Measurements from ENCODE around the gene TMEM79. TPM values are rescaled to one million over a fixed set of nuclear protein-coding genes. Genes with fewer than 3 reads are reported as not detected.

Gene TMEM79
- total RNA-seq, 1 donor from 2014 or later = 5.1 TPM

DNA sequence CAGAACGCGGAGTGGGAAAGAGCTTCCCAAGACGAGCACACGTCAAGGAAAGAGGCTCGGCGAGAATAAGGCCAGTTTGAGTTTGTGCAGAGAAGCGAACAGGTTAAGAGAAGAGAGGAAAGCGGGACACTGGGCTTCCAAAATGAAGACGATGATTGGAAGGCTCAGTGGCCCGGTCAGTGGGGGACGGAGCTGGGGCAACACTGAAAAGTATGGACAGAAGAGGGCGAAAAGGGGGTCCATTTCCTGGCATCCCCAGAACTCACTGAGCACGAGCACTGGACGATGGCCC, 53.7 kb downstream of the TMEM79 start:
- H3K4me3 Mint-ChIP-seq (ENCODE audit: low read depth) = peak overlapping the region; percentile 97
- peaks cover 10% of the 10 kb centered on the region for H3K36me3 Mint-ChIP-seq (ENCODE audit: insufficient read depth)
- no peaks in the 10 kb centered on the region for H3K9me3 Mint-ChIP-seq (ENCODE audit: low read depth)
- peak overlapping the region; percentile 96 for H3K27ac Mint-ChIP-seq
- DNase-seq (ENCODE audit: low spot score, unreplicated experiment) = no peak
- H3K27me3 Mint-ChIP-seq = no peaks in the 10 kb centered on the region
- TF ChIP-seq, protein P1, sequence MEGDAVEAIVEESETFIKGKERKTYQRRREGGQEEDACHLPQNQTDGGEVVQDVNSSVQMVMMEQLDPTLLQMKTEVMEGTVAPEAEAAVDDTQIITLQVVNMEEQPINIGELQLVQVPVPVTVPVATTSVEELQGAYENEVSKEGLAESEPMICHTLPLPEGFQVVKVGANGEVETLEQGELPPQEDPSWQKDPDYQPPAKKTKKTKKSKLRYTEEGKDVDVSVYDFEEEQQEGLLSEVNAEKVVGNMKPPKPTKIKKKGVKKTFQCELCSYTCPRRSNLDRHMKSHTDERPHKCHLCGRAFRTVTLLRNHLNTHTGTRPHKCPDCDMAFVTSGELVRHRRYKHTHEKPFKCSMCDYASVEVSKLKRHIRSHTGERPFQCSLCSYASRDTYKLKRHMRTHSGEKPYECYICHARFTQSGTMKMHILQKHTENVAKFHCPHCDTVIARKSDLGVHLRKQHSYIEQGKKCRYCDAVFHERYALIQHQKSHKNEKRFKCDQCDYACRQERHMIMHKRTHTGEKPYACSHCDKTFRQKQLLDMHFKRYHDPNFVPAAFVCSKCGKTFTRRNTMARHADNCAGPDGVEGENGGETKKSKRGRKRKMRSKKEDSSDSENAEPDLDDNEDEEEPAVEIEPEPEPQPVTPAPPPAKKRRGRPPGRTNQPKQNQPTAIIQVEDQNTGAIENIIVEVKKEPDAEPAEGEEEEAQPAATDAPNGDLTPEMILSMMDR (IDR thresholded peaks at IDR 0.05; ENCODE audit: unreplicated experiment) = no peak
- peaks cover 18% of the 10 kb centered on the region for H3K4me1 Mint-ChIP-seq (ENCODE audit: low read depth)

DNA sequence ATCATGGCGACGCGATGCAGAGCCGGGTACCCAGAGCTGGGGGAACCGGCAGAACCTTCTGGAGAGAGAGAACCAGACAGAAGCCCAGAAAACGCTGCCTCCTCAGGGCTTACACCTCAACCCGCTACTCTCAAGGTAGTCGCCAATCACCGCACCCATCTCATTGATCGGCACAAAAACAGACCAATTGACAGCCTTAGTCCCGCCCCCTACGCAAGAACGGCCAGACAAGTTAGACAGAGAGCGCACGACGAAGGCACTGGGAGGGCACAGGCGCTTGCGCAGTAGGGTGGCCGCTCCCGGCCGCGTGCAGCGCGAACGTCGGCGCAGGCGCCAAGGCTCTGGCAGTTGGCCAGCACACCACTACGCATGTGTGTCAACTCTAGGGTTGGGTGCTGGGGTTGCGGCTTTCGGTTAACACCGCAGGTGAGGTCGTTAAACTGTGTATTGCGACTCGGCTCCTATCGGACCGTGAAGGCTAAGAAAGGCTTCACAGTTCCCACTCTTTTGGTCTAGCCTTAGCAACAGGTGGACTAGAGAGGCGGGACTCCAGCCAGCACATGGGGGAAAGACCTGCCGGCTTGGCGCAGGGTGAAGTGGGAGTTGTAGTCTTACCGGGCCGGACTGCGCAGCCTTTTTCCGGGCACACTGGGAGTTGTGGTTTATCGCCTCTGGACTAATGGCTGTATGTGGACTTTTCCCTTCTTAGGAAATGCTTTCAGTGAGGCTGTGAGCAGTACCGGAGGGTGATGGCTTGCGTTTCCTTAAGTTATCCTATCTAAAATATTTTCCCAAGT, 54.3 kb downstream of the TMEM79 start, which contains the start of the genes CCT3 and TSACC:
CCT3 (minus strand) TSS at position 113 of the 797 bp plus-strand sequence; CDS start at position 5, 108 bp downstream.
TSACC (plus strand) TSS at position 347 of the 797 bp plus-strand sequence. CDS start 1,232 bp downstream, outside the sequence.
- Mint-ChIP-seq H3K9me3 (ENCODE audit: low read depth) (no peaks in the 10 kb centered on the region), H3K4me1 (ENCODE audit: low read depth) (peaks cover 23% of the 10 kb centered on the region), H3K36me3 (ENCODE audit: insufficient read depth) (peaks cover 9% of the 10 kb centered on the region), H3K4me3 (ENCODE audit: low read depth) (peak within 1 kb of the TSS; percentile 97), H3K27me3 (no peaks in the 10 kb centered on the region), H3K27ac (peak within 1 kb of the TSS; percentile 96)
- TF ChIP-seq, protein P1 (IDR thresholded peaks at IDR 0.05; ENCODE audit: unreplicated experiment) = no peak
- peak; percentile 95 for DNase-seq (ENCODE audit: low spot score, unreplicated experiment)

Other genes with a start within 250 kb of the TMEM79 start
- 94.2 and 97.8 TPM in 2 replicates for gene UBQLN4, start 230.5 kb upstream of the TMEM79 start, total RNA-seq
- gene LAMTOR2, start 229.5 kb upstream of the TMEM79 start, total RNA-seq = 61.0 and 63.0 TPM in 2 replicates
- gene RAB25, start 223.2 kb upstream of the TMEM79 start, total RNA-seq = 93.8 and 99.1 TPM in 2 replicates
- 112 and 113 TPM in 2 replicates for gene MEX3A, start 201.9 kb upstream of the TMEM79 start, total RNA-seq
- gene LMNA, start 169.6 kb upstream of the TMEM79 start, total RNA-seq = 83.5 and 92.7 TPM in 2 replicates
- gene SEMA4A, start 130.7 kb upstream of the TMEM79 start, total RNA-seq = 2.1 and 3.7 TPM in 2 replicates
- gene SLC25A44, start 90.2 kb upstream of the TMEM79 start, total RNA-seq = 14.3 and 20.4 TPM in 2 replicates
- gene PMF1, start 71.3 kb upstream of the TMEM79 start, total RNA-seq = 77.7 and 80.9 TPM in 2 replicates
- 4.8 and 5.8 TPM in 2 replicates for gene BGLAP, start 42.1 kb upstream of the TMEM79 start, total RNA-seq
- 21.5 and 22.3 TPM in 2 replicates for gene PAQR6, start 36.3 kb upstream of the TMEM79 start, total RNA-seq
- gene SMG5, start 1.5 kb upstream of the TMEM79 start, total RNA-seq = 114 TPM in 2 replicates
- 57.1 and 59.3 TPM in 2 replicates for gene GLMP, start 11.4 kb downstream of the TMEM79 start, total RNA-seq
- 0.46 TPM in 1 of 2 replicates, not detected in the other for gene VHLL, start 15.0 kb downstream of the TMEM79 start, total RNA-seq
- 260 and 270 TPM in 2 replicates for gene CCT3, start 54.0 kb downstream of the TMEM79 start, total RNA-seq
- 0.65 and 0.95 TPM in 2 replicates for gene TSACC, start 54.2 kb downstream of the TMEM79 start, total RNA-seq
- gene RHBG, start 84.9 kb downstream of the TMEM79 start, total RNA-seq = 0.36 and 0.71 TPM in 2 replicates
- 20.2 and 26.6 TPM in 2 replicates for gene MEF2D, start 216.4 kb downstream of the TMEM79 start, total RNA-seq